Kidney epithelial cell (primary cell): ENCODE data around the gene PLCG2. TPM values are rescaled to one million over a fixed set of nuclear protein-coding genes. Genes with fewer than 3 reads are reported as not detected.

ENCODE experiments used
- DNase-seq: peaks from one replicate; pipeline ENCODE4 v3.0.0-alpha.2; 2010; ENCODE audit warnings: low read depth
- H3K27me3 ChIP-seq: 2 replicates; pipeline ENCODE4 v1.6.0; 2011; ENCODE audit warnings: low read length; ENCODE audit not compliant: control insufficient read depth, insufficient read depth
- H3K36me3 ChIP-seq: 2 replicates; pipeline ENCODE4 v1.5.1; 2011; ENCODE audit warnings: low read length; ENCODE audit not compliant: control insufficient read depth, insufficient read depth
- H3K4me3 ChIP-seq: 2 replicates; pipeline ENCODE4 v1.5.1; 2011; ENCODE audit warnings: low read depth, mild to moderate bottlenecking, control low read depth, low read length
- total RNA-seq: library from RNA; depleted of rRNA; stranded (reverse); fragments of >200 nt; gene quantifications from 2 replicates; pipeline ENCODE4 v1.2.3, GENCODE V29; 2015
- TF ChIP-seq, protein P1 (sequence below): IDR thresholded peaks from 2 replicates; pipeline ENCODE4 v1.5.1; 2011; ENCODE audit warnings: mild to moderate bottlenecking, moderate library complexity, low read length, control low read depth, inconsistent platforms; ENCODE audit not compliant: insufficient read depth, poor library complexity, severe bottlenecking

Gene PLCG2
- total RNA-seq, 1 donor from 2014 or later = 17.3 TPM

DNA sequence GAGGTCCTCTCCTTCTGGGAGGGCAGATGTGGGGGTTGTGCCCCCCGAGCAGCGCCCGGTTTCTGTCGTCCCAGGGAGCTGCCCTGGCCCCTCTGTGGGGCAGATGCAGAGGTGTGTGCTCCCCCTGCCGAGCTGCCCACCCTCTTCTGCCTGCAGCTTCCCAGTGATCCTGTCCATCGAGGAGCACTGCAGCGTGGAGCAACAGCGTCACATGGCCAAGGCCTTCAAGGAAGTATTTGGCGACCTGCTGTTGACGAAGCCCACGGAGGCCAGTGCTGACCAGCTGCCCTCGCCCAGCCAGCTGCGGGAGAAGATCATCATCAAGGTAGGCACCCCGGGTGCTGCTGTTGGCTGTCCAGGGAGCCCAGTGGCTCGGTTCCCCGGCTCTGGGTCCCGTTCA is 121.4 kb downstream of the PLCG2 start:
- TF ChIP-seq, protein P1, sequence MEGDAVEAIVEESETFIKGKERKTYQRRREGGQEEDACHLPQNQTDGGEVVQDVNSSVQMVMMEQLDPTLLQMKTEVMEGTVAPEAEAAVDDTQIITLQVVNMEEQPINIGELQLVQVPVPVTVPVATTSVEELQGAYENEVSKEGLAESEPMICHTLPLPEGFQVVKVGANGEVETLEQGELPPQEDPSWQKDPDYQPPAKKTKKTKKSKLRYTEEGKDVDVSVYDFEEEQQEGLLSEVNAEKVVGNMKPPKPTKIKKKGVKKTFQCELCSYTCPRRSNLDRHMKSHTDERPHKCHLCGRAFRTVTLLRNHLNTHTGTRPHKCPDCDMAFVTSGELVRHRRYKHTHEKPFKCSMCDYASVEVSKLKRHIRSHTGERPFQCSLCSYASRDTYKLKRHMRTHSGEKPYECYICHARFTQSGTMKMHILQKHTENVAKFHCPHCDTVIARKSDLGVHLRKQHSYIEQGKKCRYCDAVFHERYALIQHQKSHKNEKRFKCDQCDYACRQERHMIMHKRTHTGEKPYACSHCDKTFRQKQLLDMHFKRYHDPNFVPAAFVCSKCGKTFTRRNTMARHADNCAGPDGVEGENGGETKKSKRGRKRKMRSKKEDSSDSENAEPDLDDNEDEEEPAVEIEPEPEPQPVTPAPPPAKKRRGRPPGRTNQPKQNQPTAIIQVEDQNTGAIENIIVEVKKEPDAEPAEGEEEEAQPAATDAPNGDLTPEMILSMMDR = no peak
- DNase-seq = no peak
- Histone ChIP-seq H3K4me3 (no peak overlapping the region), H3K27me3 (no peaks in the 10 kb centered on the region), H3K36me3 (no peaks in the 10 kb centered on the region)

DNA sequence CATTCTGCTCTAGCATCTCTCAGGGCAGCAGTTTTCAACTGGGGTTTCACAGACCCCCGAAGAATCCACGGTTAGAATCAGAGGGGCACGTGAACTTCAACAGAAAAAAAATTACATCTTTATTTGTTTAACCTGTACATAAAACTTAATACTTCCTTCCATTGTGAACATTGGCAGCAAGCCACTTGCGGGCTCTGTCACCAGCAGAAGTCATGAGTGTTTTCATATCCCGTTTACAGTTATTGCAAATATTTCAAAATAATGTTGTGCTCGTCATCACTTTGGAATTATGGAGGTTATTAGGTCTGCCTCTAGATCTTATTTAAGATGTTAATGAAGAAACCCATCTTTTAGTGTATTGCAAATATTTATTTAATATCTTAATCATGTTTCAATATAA is 122.4 kb downstream of the PLCG2 start:
- H3K27me3 ChIP-seq = no peaks in the 10 kb centered on the region
- no peak for DNase-seq
- H3K36me3 ChIP-seq = no peaks in the 10 kb centered on the region

DNA sequence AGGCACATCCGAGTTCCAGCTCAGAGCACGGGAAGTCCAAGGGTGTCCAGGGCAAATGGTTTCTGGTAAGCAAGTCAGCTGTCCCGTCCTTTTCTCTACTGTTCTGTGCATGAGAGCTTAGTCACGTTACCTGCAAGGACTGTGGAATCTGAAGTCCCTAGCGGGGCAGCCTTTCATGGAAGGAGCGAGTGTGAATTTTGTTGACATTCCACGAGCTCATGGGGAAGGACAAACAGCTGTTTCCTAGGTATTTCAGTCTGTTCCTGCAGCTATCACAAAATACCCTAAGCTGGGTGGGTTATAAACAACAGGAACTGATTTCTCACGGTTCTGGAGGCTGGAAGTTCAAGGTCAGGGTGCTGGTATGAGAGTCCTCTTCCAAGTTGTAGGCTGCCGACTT is 122.9 kb downstream of the PLCG2 start:
- H3K36me3 ChIP-seq = no peaks in the 10 kb centered on the region
- no peak overlapping the region for H3K4me3 ChIP-seq
- TF ChIP-seq, protein P1 = no peak
- H3K27me3 ChIP-seq = no peaks in the 10 kb centered on the region
- no peak for DNase-seq

More for the DNA sequence above, 122.4 kb downstream of the PLCG2 start:
- no peak overlapping the region for H3K4me3 ChIP-seq
- TF ChIP-seq, protein P1 = no peak

DNA sequence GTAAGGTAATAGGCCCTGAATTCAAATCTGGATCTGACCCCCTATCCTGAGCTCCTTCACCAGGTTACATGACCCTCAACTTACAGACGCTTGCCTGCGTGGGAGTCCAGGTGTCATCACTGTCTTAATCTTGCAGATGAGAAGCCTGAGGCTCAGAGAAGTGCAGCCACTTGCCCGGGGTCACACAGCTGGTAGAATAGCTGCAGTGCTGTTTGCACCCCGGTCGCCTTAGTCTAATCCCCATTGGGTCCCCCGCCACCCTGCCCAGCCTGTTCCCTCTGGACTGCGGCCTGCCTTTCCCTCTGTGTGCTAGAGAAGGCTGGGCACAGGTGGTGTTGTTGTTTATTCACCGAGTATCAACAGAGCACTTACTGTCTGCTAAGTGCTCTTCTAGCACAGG is 125.2 kb downstream of the PLCG2 start:
- DNase-seq = no peak
- TF ChIP-seq, protein P1 = no peak
- H3K4me3 ChIP-seq = no peak overlapping the region
- no peaks in the 10 kb centered on the region for H3K36me3 ChIP-seq
- no peaks in the 10 kb centered on the region for H3K27me3 ChIP-seq

DNA sequence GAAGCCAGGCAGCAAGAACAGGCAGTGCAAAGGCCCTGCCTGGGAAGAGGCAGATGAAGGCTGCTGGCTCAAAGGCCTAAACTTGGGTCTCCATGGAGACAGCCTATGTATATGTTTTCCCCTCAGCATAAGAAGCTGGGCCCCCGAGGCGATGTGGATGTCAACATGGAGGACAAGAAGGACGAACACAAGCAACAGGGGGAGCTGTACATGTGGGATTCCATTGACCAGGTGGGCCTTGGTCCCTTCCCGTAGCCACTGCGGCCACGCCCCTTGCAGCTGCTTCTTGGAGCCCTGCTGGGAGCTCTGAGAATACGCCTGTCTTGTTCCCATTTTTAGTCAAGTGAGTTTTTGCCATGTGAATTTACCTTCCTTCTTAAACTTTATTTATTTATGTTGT is 126.2 kb downstream of the PLCG2 start:
- DNase-seq = no peak
- Histone ChIP-seq H3K4me3 (no peak overlapping the region), H3K36me3 (no peaks in the 10 kb centered on the region), H3K27me3 (no peaks in the 10 kb centered on the region)
- TF ChIP-seq, protein P1 = no peak

DNA sequence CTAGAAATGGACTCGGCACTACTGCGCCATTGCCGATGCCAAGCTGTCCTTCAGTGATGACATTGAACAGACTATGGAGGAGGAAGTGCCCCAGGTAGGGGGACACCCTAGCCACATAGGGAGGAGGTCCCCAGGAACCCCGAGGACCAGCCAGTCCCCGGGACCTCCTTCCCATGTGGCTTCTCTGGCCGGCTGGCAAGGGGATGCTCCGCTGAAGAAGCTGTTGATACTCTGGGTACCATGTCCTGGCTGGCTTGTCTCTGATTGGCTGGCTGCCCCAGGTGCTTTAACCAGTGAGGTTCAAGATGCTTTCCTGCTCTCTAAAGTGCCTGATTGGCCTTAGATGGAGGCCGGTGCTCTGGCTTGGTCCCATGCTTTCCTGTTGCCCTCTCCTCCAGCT is 128.6 kb downstream of the PLCG2 start:
- DNase-seq = no peak
- H3K36me3 ChIP-seq = no peaks in the 10 kb centered on the region
- H3K27me3 ChIP-seq = no peaks in the 10 kb centered on the region
- TF ChIP-seq, protein P1 = no peak
- H3K4me3 ChIP-seq = no peak overlapping the region
